ENCODE results near the gene POLR3A. TPM values are rescaled to one million over a fixed set of nuclear protein-coding genes. Genes with fewer than 3 reads are reported as not detected.

Gene POLR3A
- total and polyA plus RNA-seq, 2 of the 13 experiments (the other 11 are each of a cell fraction or from before 2014, with no cell fraction given) = 13.6 to 19.2 TPM

- TF ChIP-seq IRF9 (CRISPR knock-in tag; IDR thresholded peaks at IDR 0.05; ENCODE audit: borderline replicate concordance) (0 out of 2 replicates have a peak, but pooled peaks have one; percentile 56), SALL2 (CRISPR knock-in tag; IDR thresholded peaks at IDR 0.05) (0 out of 2 replicates have a peak, but pooled peaks have one; percentile 43), CSRNP2 (CRISPR knock-in tag; conservative IDR thresholded peaks at IDR 0.05; ENCODE audit: low read depth) (no peak), NR2C2 (CRISPR knock-in tag; IDR thresholded peaks at IDR 0.05; ENCODE audit: borderline replicate concordance) (no peak), TCF7L2 (IDR thresholded peaks at IDR 0.05; ENCODE audit: low read depth, low read length) (no peak), RAD21 (CRISPR knock-in tag; IDR thresholded peaks at IDR 0.05) (peak; percentile 21; the same call in 1 of the 2 replicates), NFIB (CRISPR knock-in tag; IDR thresholded peaks at IDR 0.05; ENCODE audit: borderline replicate concordance) (no peak), HMGXB4 (CRISPR knock-in tag; IDR thresholded peaks at IDR 0.05; ENCODE audit: borderline replicate concordance in 1 of 2, low read depth in 1 of 2) (peak; percentile 29 to 72; a peak in 2 of 4 replicates), ZNF704 (CRISPR knock-in tag; IDR thresholded peaks at IDR 0.05; ENCODE audit: borderline replicate concordance) (peak; percentile 31; the same call in 1 of the 2 replicates), ZMYM2 (CRISPR knock-in tag; IDR thresholded peaks at IDR 0.05) (0 out of 2 replicates have a peak, but pooled peaks have one; percentile 24), MLX (CRISPR knock-in tag; IDR thresholded peaks at IDR 0.05) (no peak), RXRA (CRISPR knock-in tag; IDR thresholded peaks at IDR 0.05) (0 out of 2 replicates have a peak, but pooled peaks have one; percentile 52), SETDB1 (CRISPR knock-in tag; IDR thresholded peaks at IDR 0.05; ENCODE audit: borderline replicate concordance) (no peak), ZFP91 (CRISPR knock-in tag; IDR thresholded peaks at IDR 0.05; ENCODE audit: borderline replicate concordance) (peak; percentile 68; the same call in 1 of the 2 replicates)
Measured at GRCh38 chr10:77925795-77926565, 103.3 kb downstream of the POLR3A start (continued).
